Tibial artery (tissue), 4 donors: ENCODE measurements around the gene RCAN2.

Experiments
- DNase-seq, 2 donors: peaks; one replicate each; pipeline ENCODE4 v3.0.0-alpha.2; 2019
- H3K27ac ChIP-seq, 2 donors: fragments of 200-600 bp; sonication (generic) in 1 of 2; 1 replicate in 1 of 2; 2 replicates in 1 of 2; pipeline ENCODE4 v1.5.1; 2018 to 2019; ENCODE audit warnings: mild to moderate bottlenecking in 1 of 2
- H3K27me3 ChIP-seq, 2 donors: fragments of 200-600 bp; sonication (generic) in 1 of 2; one replicate each; pipeline versions ENCODE4 v1.5.1 to v1.6.0; 2016 to 2019
- H3K36me3 ChIP-seq, 3 donors: fragments of 200-600 bp; sonication (generic) in 2 of 3; one replicate each; pipeline ENCODE4 v1.5.1; 2016 to 2019; ENCODE audit warnings: mild to moderate bottlenecking in 2 of 3
- H3K4me1 ChIP-seq, 4 donors: fragments of 200-600 bp; sonication (generic) in 2 of 4; 1 replicate in 3 of 4; 2 replicates in 1 of 4; pipeline ENCODE4 v1.5.1; 2016 to 2019
- H3K4me3 ChIP-seq, 2 donors: fragments of 200-600 bp; sonication (generic) in 1 of 2; 1 replicate in 1 of 2; 2 replicates in 1 of 2; pipeline ENCODE4 v1.5.1; 2018 to 2019; ENCODE audit warnings: mild to moderate bottlenecking in 2 of 2
- H3K9me3 ChIP-seq, 3 donors: fragments of 200-600 bp; sonication (generic) in 1 of 3; one replicate each; pipeline ENCODE4 v1.5.1; 2016 to 2019
- CTCF ChIP-seq, 2 experiments: fragments of 200-600 bp in 1 of 2; fragments of 450-650 bp in 1 of 2; IDR thresholded peaks; one replicate each; pipeline ENCODE4 v1.5.1; 2017 to 2019; ENCODE audit warnings: antibody characterized with exemption in 2 of 2, mild to moderate bottlenecking in 1 of 2, moderate library complexity in 1 of 2
- intact Hi-C: fragments of 100-400 bp; cut with DNase I; formaldehyde crosslinking; loops from one replicate; pipeline ENCODE4 v1.15.0; 2023; ENCODE audit warnings: low total_unique reads

The RCAN2 gene

GRCh38 chr6:46510651-46511050 is 19.4 kb upstream of the RCAN2 start:
- Histone ChIP-seq H3K4me1 (peaks cover 0 to 86% (median 48%) of the 10 kb centered on the region in 4 donors), H3K4me3 (no peak overlapping the region), H3K27ac (peak overlapping the region; percentile 73 to 83), H3K27me3 (no peaks in the 10 kb centered on the region), H3K36me3 (no peaks in the 10 kb centered on the region), H3K9me3 (no peaks in the 10 kb centered on the region)
- no peak for TF ChIP-seq CTCF (IDR thresholded peaks at IDR 0.05)
- peak; percentile 70 to 79 for DNase-seq
- intact Hi-C loops, result no loop called here

- no peak for TF ChIP-seq CTCF (IDR thresholded peaks at IDR 0.05)
- no peak for DNase-seq
- Histone ChIP-seq H3K27ac (peak overlapping the region; percentile 73 to 83), H3K4me3 (no peak overlapping the region), H3K4me1 (peaks cover 0 to 92% (median 49%) of the 10 kb centered on the region in 4 donors), H3K27me3 (no peaks in the 10 kb centered on the region), H3K9me3 (no peaks in the 10 kb centered on the region), H3K36me3 (no peaks in the 10 kb centered on the region)
- intact Hi-C loops, result no loop called here
Observed at GRCh38 chr6:46509981-46510510, 18.8 kb upstream of the RCAN2 start.

- DNase-seq, result no peak
- peaks cover 0 to 100% (median 51%) of the 10 kb centered on the region in 4 donors for H3K4me1 ChIP-seq
- H3K4me3 ChIP-seq, result no peak overlapping the region
- H3K27me3 ChIP-seq, result no peaks in the 10 kb centered on the region
- intact Hi-C loops, result no loop called here
- no peaks in the 10 kb centered on the region for H3K9me3 ChIP-seq
- peak overlapping the region; percentile 73 to 83 for H3K27ac ChIP-seq
- TF ChIP-seq CTCF (IDR thresholded peaks at IDR 0.05), result no peak
- no peaks in the 10 kb centered on the region for H3K36me3 ChIP-seq
Observed at GRCh38 chr6:46509063-46509462, 17.8 kb upstream of the RCAN2 start.

- intact Hi-C loops, result no loop called here
- Histone ChIP-seq H3K27ac (peak overlapping the region; percentile 73 to 83), H3K4me3 (no peak overlapping the region)
Observed at GRCh38 chr6:46507426-46507825, 16.2 kb upstream of the RCAN2 start.

GRCh38 chr6:46505693-46506512 is 14.7 kb upstream of the RCAN2 start:
- Histone ChIP-seq H3K4me3 (no peak overlapping the region), H3K36me3 (no peaks in the 10 kb centered on the region), H3K27ac (peak overlapping the region; percentile 73 to 83), H3K4me1 (peaks cover 0 to 100% (median 41%) of the 10 kb centered on the region in 4 donors), H3K9me3 (no peaks in the 10 kb centered on the region), H3K27me3 (no peaks in the 10 kb centered on the region)
- intact Hi-C loops, result no loop called here
- DNase-seq, result no peak
- TF ChIP-seq CTCF (IDR thresholded peaks at IDR 0.05), result no peak

More at GRCh38 chr6:46507426-46507825, 16.2 kb upstream of the RCAN2 start:
- no peak for DNase-seq
- no peaks in the 10 kb centered on the region for H3K36me3 ChIP-seq
- no peak for TF ChIP-seq CTCF (IDR thresholded peaks at IDR 0.05)
- H3K27me3 ChIP-seq, result no peaks in the 10 kb centered on the region
- H3K9me3 ChIP-seq, result no peaks in the 10 kb centered on the region
- H3K4me1 ChIP-seq, result peaks cover 0 to 100% (median 55%) of the 10 kb centered on the region in 4 donors
